ENCODE data around the gene PRKG1.

- TF ChIP-seq CTCF (IDR thresholded peaks at IDR 0.05; ENCODE audit: low read depth, low read length, poor library complexity, severe bottlenecking): no peak
- no peak for TF ChIP-seq EZH2phosphoT487 (IDR thresholded peaks at IDR 0.05; ENCODE audit: borderline replicate concordance, low read length)
Observed at GRCh38 chr10:51241461-51241860, 167.2 kb downstream of the PRKG1 start.
